ENCODE results near the gene CDH15. TPM values are rescaled to one million over a fixed set of nuclear protein-coding genes. Genes with fewer than 3 reads are reported as not detected.

Gene CDH15
- total and polyA plus RNA-seq, 2 donors (not counting 1 experiment from before 2014, with no cell fraction given) = not detected

DNA sequence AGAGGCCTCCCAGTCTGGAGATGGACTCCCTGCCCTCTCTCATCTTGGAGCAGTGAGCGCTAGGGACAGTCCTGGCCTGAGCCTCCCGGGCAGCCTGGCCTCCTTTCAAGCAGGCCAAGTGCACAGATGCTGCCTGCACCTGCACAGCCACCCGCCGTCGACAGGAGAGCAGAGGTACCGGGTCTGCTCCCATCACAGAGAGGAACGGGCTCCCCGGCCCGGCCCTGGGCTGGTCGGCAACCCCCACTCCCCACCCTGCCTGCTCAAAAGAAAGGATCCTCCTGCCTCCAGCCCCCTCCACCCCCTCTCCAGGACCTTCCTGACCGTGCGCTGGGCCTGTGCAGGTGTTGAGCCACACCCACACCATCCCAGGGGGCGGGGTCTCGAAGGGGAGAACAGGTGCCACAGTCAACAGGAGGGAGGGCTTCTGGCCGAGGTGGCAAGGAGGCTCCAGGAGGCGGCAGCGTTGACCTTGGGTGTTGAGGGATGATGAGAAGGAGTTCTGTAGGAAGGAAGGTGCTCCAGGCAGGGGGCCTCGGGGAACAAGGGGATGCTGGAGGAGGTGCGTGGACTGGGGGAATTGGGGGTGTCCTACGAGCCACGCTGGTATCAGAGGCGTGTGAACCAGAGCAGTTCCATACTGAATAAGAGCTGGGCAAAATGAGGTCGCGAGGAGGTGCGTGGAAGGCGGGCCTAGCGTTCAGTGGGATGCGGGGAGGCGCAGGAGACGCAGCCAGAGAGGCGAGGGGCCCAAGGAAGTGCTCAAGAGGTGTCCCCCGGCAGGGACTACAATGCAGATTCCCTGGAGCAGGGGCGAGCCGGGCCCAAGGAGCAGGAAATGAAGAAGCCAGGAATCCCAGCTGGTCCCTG is 967 bp upstream of the CDH15 start:
- Histone ChIP-seq H3K9me3 (ENCODE audit: control extremely low read depth in 1 of 3, control insufficient read depth in 2 of 3, insufficient read depth in 1 of 3, low read length in 2 of 3) (peaks cover 0 to 5% (median 0%) of the 10 kb centered on the region in 3 donors), H2AFZ (ENCODE audit: insufficient read depth, low read depth, low read length, poor library complexity, severe bottlenecking) (peak overlapping the region; percentile 42), H3K4me2 (replicated peaks; ENCODE audit: low read depth, low read length, poor library complexity, severe bottlenecking) (peak overlapping the region; percentile 88), H3K4me3 (ENCODE audit: control extremely low read depth in 1 of 5, extremely low read depth in 1 of 5, insufficient read depth in 1 of 5, low read depth in 2 of 5, low read length in 4 of 5) (peak overlapping the region in 4 of 5 experiments; percentile 31 to 51 (median 38)), H3K79me2 (ENCODE audit: control insufficient read depth, insufficient read depth, low read length) (peaks cover 6% of the 10 kb centered on the region), H3K27me3 (replicated peaks in 1 of 4; ENCODE audit: control extremely low read depth in 1 of 4, control insufficient read depth in 3 of 4, insufficient read depth in 4 of 4, low read length in 3 of 4) (peaks cover 0 to 31% (median 13%) of the 10 kb centered on the region in 4 experiments), H4K20me1 (ENCODE audit: control insufficient read depth, insufficient read depth, low read length, poor library complexity, severe bottlenecking) (peaks cover 37% of the 10 kb centered on the region), H3K9ac (ENCODE audit: low read length) (peak overlapping the region; percentile 57), H3K36me3 (replicated peaks in 1 of 2; ENCODE audit: control extremely low read depth in 1 of 2, control insufficient read depth in 1 of 2, extremely low read depth in 1 of 2, insufficient read depth in 2 of 2, low read length in 1 of 2) (no peaks in the 10 kb centered on the region), H3K4me1 (ENCODE audit: control insufficient read depth in 2 of 2, insufficient read depth in 2 of 2, low read length in 2 of 2) (peaks cover 28 to 40% of the 10 kb centered on the region in 2 donors), H3K27ac (ENCODE audit: low read length in 2 of 2) (no peak overlapping the region)
- intact Hi-C loops (cut with micrococcal nuclease) = loop anchor here (1.0 to 2.0 kb wide), 7 partner anchors 18 to 519 kb away; partner anchors contain the start of genes CYBA and TRAPPC2L
- Mint-ChIP-seq H3K4me3 (peak overlapping the region; percentile 59), H3K27ac (peak overlapping the region; percentile 62), H3K4me1 (peaks cover 18% of the 10 kb centered on the region), H3K9me3 (ENCODE audit: insufficient read depth) (no peaks in the 10 kb centered on the region), H3K27me3 (peaks cover 4% of the 10 kb centered on the region)
- ATAC-seq (ENCODE audit: low read depth) = no peak
- CTCF ChIA-PET = interaction anchor here (0.9 to 1.3 kb wide), 6 partner anchors 8 to 433 kb away, joined by 3 to 5 read pairs (median 3); partner anchors contain the start of gene ZNF778
- TF ChIP-seq, protein P1, sequence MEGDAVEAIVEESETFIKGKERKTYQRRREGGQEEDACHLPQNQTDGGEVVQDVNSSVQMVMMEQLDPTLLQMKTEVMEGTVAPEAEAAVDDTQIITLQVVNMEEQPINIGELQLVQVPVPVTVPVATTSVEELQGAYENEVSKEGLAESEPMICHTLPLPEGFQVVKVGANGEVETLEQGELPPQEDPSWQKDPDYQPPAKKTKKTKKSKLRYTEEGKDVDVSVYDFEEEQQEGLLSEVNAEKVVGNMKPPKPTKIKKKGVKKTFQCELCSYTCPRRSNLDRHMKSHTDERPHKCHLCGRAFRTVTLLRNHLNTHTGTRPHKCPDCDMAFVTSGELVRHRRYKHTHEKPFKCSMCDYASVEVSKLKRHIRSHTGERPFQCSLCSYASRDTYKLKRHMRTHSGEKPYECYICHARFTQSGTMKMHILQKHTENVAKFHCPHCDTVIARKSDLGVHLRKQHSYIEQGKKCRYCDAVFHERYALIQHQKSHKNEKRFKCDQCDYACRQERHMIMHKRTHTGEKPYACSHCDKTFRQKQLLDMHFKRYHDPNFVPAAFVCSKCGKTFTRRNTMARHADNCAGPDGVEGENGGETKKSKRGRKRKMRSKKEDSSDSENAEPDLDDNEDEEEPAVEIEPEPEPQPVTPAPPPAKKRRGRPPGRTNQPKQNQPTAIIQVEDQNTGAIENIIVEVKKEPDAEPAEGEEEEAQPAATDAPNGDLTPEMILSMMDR (IDR thresholded peaks at IDR 0.05) = no peak
- peak; percentile 59 for DNase-seq
- 20% methylated on average over 29 of the region's 34 CpGs for WGBS (ENCODE audit: insufficient coverage)
- POLR2A ChIA-PET = interaction anchor here (0.6 to 1.4 kb wide), 4 partner anchors 9 to 231 kb away, joined by 4 read pairs; no protein-coding TSS in a partner anchor

DNA sequence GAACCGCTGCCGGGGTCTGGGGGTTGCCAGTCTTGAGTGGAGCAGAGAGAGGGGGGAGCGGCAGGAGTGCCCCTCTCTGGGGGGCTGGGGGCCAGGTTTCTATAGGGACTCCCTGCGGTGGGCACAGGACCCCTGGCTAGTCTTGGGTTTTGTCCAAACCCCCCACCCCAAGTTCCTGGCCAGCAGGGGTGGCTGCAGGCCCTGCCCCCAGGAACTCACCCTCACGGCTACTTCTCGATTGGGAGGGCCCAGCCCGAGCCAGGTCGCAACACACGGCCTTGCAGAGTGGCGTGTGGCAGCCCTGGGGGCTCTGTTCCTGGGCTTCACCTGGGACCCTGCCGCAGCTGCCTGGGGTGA is 601 bp downstream of the CDH15 start:
- no peak overlapping the region for H3K9ac ChIP-seq (ENCODE audit: low read length)
- H3K27me3 Mint-ChIP-seq = peaks cover 4% of the 10 kb centered on the region
- H3K27ac Mint-ChIP-seq = no peak overlapping the region
- H3K79me2 ChIP-seq (ENCODE audit: control insufficient read depth, insufficient read depth, low read length) = peaks cover 6% of the 10 kb centered on the region
- no peak for ATAC-seq (ENCODE audit: low read depth)
- no peak for DNase-seq
- TF ChIP-seq EZH2 (IDR thresholded peaks at IDR 0.05; ENCODE audit: borderline replicate concordance, insufficient read depth, low read depth, low read length, poor library complexity, severe bottlenecking) = no peak
- TF ChIP-seq, protein P1 (IDR thresholded peaks at IDR 0.05) = no peak
- H3K36me3 ChIP-seq (replicated peaks in 1 of 2; ENCODE audit: control extremely low read depth in 1 of 2, control insufficient read depth in 1 of 2, extremely low read depth in 1 of 2, insufficient read depth in 2 of 2, low read length in 1 of 2) = no peaks in the 10 kb centered on the region
- no peak overlapping the region for H3K27ac ChIP-seq (ENCODE audit: low read length in 2 of 2)
- no peak overlapping the region for H3K4me3 ChIP-seq (ENCODE audit: control extremely low read depth in 1 of 5, extremely low read depth in 1 of 5, insufficient read depth in 1 of 5, low read depth in 2 of 5, low read length in 4 of 5)
- H4K20me1 ChIP-seq (ENCODE audit: control insufficient read depth, insufficient read depth, low read length, poor library complexity, severe bottlenecking) = peaks cover 33% of the 10 kb centered on the region
- WGBS (ENCODE audit: insufficient coverage) = 90% methylated on average over 8 of the region's 11 CpGs
- peaks cover 18% of the 10 kb centered on the region for H3K4me1 Mint-ChIP-seq
- intact Hi-C loops (cut with micrococcal nuclease) = no loop called here
- no peak overlapping the region for H2AFZ ChIP-seq (ENCODE audit: insufficient read depth, low read depth, low read length, poor library complexity, severe bottlenecking)
- H3K27me3 ChIP-seq (replicated peaks in 1 of 4; ENCODE audit: control extremely low read depth in 1 of 4, control insufficient read depth in 3 of 4, insufficient read depth in 4 of 4, low read length in 3 of 4) = peaks cover 0 to 31% (median 13%) of the 10 kb centered on the region in 4 experiments
- peak overlapping the region; percentile 88 for H3K4me2 ChIP-seq (replicated peaks; ENCODE audit: low read depth, low read length, poor library complexity, severe bottlenecking)
- H3K4me3 Mint-ChIP-seq = no peak overlapping the region
- ChIA-PET CTCF (no interaction called here), POLR2A (no interaction called here)
- no peaks in the 10 kb centered on the region for H3K9me3 Mint-ChIP-seq (ENCODE audit: insufficient read depth)
- peaks cover 25 to 36% of the 10 kb centered on the region in 2 donors for H3K4me1 ChIP-seq (ENCODE audit: control insufficient read depth in 2 of 2, insufficient read depth in 2 of 2, low read length in 2 of 2)
- peaks cover 0 to 5% (median 0%) of the 10 kb centered on the region in 3 donors for H3K9me3 ChIP-seq (ENCODE audit: control extremely low read depth in 1 of 3, control insufficient read depth in 2 of 3, insufficient read depth in 1 of 3, low read length in 2 of 3)
